Fibroblast of villous mesenchyme (primary cell): ENCODE data around the gene UBALD2. TPM values are rescaled to one million over a fixed set of nuclear protein-coding genes. Genes with fewer than 3 reads are reported as not detected.
"Not testable (repeated sequence)": the region's sequence is repeated elsewhere in the genome, so short reads cannot be mapped to it uniquely, and the experiment has no call there.

ENCODE experiments used
- DNase-seq: peaks from one replicate; pipeline ENCODE4 v3.0.0-alpha.2; 2010; ENCODE audit warnings: low read depth
- H3K4me3 ChIP-seq: 2 replicates; pipeline ENCODE4 v1.5.1; 2011; ENCODE audit warnings: low read depth, mild to moderate bottlenecking, low read length
- total RNA-seq: library from RNA; depleted of rRNA; stranded (reverse); fragments of >200 nt; gene quantifications from 2 replicates; pipeline ENCODE4 v1.2.3, GENCODE V29; 2012
- TF ChIP-seq, protein P1 (sequence below): IDR thresholded peaks from 2 replicates; pipeline ENCODE4 v1.5.1; 2012; ENCODE audit warnings: low read depth, mild to moderate bottlenecking, low read length; ENCODE audit not compliant: insufficient read depth

The UBALD2 gene
- total RNA-seq, 1 donor = 5.6 TPM

DNA sequence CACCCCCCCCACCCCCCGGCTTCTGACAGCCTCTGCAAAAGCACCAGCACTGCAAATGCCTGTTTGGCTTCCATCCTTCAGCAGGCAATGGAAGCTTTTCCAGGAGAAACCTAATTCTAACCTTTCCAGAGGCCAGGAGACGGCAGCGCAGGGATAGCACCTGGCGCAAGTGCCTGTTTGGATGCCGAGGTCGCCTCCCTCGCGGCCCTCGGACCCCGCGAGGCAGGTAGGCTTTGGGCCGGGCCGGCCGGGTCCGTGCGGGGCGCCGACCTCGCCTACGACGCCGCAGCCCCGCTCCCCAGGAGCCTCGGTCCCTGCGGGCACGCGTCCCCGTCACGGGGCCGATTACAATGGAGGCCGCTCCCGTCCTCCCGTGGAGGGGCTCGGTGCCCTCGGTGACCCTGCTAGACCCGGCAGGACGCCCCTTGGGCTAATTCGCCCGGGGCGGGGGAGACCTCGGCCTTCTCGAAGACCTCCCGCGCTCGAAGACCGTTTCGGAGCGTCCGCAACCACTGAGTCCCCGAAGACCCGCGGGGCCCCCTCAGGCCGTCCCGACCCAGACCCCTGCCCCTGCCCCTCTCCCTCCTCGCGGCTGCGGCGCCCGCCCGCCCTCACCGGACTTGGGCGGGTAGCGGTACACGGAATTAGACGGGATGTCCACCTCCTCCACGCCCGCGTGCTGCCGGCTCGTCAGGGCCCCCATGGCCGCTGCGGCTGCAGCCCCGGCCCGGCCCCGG is 25.4 kb upstream of the UBALD2 start:
- peak overlapping the region; percentile 42 for H3K4me3 ChIP-seq
- TF ChIP-seq, protein P1, sequence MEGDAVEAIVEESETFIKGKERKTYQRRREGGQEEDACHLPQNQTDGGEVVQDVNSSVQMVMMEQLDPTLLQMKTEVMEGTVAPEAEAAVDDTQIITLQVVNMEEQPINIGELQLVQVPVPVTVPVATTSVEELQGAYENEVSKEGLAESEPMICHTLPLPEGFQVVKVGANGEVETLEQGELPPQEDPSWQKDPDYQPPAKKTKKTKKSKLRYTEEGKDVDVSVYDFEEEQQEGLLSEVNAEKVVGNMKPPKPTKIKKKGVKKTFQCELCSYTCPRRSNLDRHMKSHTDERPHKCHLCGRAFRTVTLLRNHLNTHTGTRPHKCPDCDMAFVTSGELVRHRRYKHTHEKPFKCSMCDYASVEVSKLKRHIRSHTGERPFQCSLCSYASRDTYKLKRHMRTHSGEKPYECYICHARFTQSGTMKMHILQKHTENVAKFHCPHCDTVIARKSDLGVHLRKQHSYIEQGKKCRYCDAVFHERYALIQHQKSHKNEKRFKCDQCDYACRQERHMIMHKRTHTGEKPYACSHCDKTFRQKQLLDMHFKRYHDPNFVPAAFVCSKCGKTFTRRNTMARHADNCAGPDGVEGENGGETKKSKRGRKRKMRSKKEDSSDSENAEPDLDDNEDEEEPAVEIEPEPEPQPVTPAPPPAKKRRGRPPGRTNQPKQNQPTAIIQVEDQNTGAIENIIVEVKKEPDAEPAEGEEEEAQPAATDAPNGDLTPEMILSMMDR = no peak
- no peak for DNase-seq

DNA sequence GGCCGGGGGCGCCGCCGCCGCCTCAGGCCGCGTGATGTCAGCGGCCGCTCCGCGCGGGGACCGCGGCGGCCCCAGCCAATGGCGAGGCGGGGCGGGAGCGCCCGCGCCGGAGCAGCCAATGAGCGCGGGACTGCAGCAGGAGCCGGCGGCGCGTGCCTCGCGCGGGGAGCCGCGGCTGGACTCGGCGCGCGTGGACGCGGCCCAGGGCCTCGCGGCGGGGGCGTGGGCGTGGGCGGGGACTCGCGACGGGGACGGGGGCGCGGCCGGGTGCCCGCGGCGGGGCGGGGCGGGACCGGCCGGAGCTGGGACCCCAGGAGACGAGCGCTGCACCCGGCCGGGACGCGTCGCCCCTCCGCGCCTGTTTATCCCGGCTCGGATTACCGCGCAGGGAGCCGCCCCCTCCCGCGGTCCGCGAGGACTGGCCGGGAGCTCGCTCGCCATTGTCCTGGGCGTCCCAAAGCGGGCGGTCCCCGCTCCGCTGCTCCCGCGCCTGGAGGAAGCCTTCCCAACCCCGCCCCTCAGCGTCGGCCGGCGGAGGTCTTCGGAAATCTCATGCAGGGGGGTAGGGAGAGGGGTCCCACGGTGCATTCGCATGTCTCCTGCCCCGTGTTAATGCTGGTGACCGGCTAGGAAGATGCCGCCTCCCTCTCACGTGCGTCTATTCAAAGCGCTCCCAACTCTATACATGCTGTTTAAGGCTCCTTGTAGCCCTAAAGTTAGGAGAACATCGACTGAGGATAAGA is 24.5 kb upstream of the UBALD2 start, which contains the start of gene RNF157:
Gene RNF157, minus strand, starts transcription at position 33 of the 743 bp plus-strand sequence. CDS start 253 bp downstream, outside the sequence.
- TF ChIP-seq, protein P1 = no peak
- H3K4me3 ChIP-seq = peak within 1 kb of the TSS; percentile 71
- DNase-seq = peak; percentile 65

DNA sequence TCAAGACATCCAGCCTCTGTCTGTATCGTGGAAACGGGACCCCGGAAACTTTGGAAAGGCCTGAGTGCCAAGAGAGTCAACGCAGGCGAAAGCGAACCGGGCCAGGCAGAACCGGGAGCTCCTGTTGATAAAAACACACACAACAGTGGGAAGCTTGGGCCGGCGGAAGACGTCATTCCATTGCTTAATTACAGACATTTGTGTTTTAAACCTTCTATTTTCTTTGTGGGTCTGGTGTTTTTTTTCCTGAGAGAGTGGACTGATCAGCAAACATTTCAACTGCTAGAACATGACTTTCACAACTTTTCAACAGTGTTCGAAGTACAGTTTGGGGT is 24.0 kb upstream of the UBALD2 start:
- peak; percentile 56 for DNase-seq
- peak overlapping the region; percentile 71 for H3K4me3 ChIP-seq
- TF ChIP-seq, protein P1 = no peak

DNA sequence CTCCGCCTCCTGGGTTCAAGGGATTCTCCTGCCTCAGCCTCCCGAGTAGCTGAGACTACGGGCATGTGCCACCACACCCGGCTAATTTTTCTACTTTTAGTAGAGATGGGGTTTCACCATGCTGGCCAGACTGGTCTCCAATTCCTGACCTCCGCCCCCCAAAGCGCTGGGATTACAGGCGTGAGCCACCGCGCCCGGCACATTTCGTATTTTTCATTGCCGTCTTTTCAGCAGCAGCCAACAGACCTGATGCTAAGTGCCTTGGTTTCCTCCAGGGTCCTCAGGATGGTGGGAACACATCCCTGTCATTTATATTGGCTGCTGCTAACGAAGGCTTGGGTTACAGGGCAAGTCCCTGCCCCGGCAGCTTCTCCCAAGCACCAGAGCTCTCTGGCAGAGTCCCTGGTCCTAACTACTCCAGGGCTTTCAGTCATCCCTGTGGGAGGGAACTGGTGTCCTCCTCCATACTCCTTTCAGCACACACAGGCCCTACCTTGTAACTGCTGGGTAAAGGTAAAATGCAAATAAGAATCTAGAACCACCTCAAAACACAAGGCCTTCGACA is 23.4 kb upstream of the UBALD2 start:
- TF ChIP-seq, protein P1 = no peak
- no peak for DNase-seq
- no peak overlapping the region for H3K4me3 ChIP-seq

DNA sequence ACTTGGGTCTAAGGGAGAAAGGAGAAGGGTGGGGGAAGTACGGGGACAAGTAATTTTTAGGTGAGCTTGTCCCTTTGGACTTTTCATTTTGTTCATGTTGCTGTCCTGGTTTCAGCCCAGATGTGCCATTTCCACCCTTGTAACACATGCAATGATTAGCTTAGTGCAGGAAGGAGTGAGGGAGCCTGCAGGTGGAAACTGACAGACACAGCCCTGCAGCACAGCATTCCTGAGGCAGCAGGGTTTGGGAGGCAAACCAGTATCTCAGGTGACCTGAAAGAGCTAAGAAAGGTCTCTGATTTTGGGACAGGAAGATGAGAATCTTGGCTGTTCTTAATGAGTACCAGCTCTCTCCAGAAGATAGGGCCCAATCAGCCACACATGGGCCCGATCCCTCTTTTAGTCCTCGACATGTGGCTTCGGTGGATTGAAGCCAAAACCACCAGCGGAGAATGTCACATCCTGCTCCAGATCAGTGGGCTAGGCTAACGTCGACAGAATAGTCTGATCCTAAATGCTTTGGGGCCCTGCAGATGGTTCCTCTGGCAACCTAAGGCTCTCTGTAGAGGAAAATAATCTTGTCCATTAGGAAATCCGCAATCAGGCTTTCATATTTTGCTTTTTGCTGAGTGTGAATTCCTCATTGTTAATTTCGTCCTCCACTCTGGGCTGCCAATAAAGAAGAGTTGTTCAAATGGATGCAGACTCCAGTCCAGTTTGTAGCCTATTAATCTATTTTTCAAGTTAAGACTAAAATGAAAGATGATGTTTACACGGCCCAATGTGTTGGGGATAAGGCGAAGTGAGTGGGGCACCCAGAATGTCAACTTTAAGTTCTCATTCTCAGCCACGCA is 21.1 kb upstream of the UBALD2 start:
- DNase-seq = no peak
- TF ChIP-seq, protein P1 = no peak
- no peak overlapping the region for H3K4me3 ChIP-seq

DNA sequence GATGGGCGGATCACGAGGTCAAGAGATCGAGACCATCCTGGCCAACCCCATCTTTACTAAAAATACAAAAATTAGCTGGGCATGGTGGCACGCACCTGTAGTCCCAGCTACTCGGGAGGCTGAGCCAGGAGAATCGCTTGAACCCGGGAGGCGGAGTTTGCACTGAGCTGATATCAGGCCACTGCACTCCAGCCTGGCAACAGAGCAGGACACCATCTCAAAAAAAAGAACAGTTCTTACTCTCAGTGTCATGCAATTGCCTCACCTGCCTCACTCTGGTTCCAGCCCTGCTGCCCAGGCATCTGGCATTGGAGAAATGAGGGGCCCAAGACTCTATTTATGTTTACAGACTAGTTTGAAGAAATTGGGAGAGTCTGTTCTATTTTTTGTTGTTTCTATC is 20.4 kb upstream of the UBALD2 start:
- DNase-seq, H3K4me3 ChIP-seq: not testable (repeated sequence)
